ENCODE measurements around the gene APOA1.

GRCh38 chr11:116790167-116791001 lies 47.0 kb downstream of the APOA1 start:
- no peak for TF ChIP-seq EZH2 (IDR thresholded peaks at IDR 0.05; ENCODE audit: low read depth)
- TF ChIP-seq, protein P1, sequence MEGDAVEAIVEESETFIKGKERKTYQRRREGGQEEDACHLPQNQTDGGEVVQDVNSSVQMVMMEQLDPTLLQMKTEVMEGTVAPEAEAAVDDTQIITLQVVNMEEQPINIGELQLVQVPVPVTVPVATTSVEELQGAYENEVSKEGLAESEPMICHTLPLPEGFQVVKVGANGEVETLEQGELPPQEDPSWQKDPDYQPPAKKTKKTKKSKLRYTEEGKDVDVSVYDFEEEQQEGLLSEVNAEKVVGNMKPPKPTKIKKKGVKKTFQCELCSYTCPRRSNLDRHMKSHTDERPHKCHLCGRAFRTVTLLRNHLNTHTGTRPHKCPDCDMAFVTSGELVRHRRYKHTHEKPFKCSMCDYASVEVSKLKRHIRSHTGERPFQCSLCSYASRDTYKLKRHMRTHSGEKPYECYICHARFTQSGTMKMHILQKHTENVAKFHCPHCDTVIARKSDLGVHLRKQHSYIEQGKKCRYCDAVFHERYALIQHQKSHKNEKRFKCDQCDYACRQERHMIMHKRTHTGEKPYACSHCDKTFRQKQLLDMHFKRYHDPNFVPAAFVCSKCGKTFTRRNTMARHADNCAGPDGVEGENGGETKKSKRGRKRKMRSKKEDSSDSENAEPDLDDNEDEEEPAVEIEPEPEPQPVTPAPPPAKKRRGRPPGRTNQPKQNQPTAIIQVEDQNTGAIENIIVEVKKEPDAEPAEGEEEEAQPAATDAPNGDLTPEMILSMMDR (conservative IDR thresholded peaks at IDR 0.05): no peak

All from PC-9 (cell line).